HepG2 (cell line): Measurements from ENCODE around the gene WDR45B. TPM values are rescaled to one million over a fixed set of nuclear protein-coding genes. Genes with fewer than 3 reads are reported as not detected.
A peak's percentile ranks its signal among the peaks of the same experiment; 100 is the strongest.

Source experiments
- AGO2 ChIP-seq: fragments of 200-400 bp; formaldehyde crosslinking; optimal IDR thresholded peaks from 2 replicates; pipeline ENCODE3; 2017; ENCODE audit warnings: mild to moderate bottlenecking, low read depth, low read length, moderate library complexity
- ARID5B ChIP-seq: IDR thresholded peaks from 2 replicates; pipeline ENCODE4 v1.4.0; 2020; ENCODE audit warnings: mild to moderate bottlenecking, missing genetic modification reagents
- CREB3 ChIP-seq: sonication (generic); formaldehyde crosslinking; IDR thresholded peaks from 2 replicates; pipeline ENCODE4 v1.5.0; 2020; ENCODE audit warnings: missing genetic modification reagents
- ETV5 ChIP-seq: IDR thresholded peaks from 2 replicates; pipeline ENCODE4 v1.6.1; 2018; ENCODE audit warnings: missing biosample characterization, missing genetic modification reagents, inconsistent platforms, borderline replicate concordance
- HIVEP1 ChIP-seq: sonication (generic); formaldehyde crosslinking; IDR thresholded peaks from 2 replicates; pipeline ENCODE4 v1.4.0; 2020; ENCODE audit warnings: mild to moderate bottlenecking, missing genetic modification reagents
- KLF16 ChIP-seq, 2 experiments: sonication (generic) in 1 of 2; formaldehyde crosslinking in 1 of 2; IDR thresholded peaks; 2 replicates each; pipeline versions ENCODE4 v1.6.1 to v1.8.0; 2016 to 2023; ENCODE audit warnings: missing genetic modification reagents in 2 of 2, missing compliant biosample characterization in 1 of 2
- MED1 ChIP-seq: sonication (generic); formaldehyde crosslinking; IDR thresholded peaks from 2 replicates; pipeline ENCODE4 v1.4.0; 2020; ENCODE audit warnings: missing genetic modification reagents
- MED13 ChIP-seq: sonication (generic); formaldehyde crosslinking; IDR thresholded peaks from 2 replicates; pipeline ENCODE4 v1.5.0; 2020; ENCODE audit warnings: missing genetic modification reagents
- SALL1 ChIP-seq: sonication (generic); formaldehyde crosslinking; IDR thresholded peaks from 2 replicates; pipeline ENCODE4 v1.8.0; 2022; ENCODE audit warnings: mild to moderate bottlenecking, missing genetic modification reagents
- SNAPC4 ChIP-seq: sonication (generic); formaldehyde crosslinking; IDR thresholded peaks from 2 replicates; pipeline ENCODE4 v1.4.0; 2020; ENCODE audit warnings: mild to moderate bottlenecking, missing genetic modification reagents
- ZGPAT ChIP-seq: IDR thresholded peaks from 2 replicates; pipeline ENCODE4 v1.6.1; 2016; ENCODE audit warnings: mild to moderate bottlenecking
- ZNF101 ChIP-seq: sonication (generic); formaldehyde crosslinking; IDR thresholded peaks from 2 replicates; pipeline ENCODE4 v1.4.0; 2020; ENCODE audit warnings: mild to moderate bottlenecking, low read depth, missing genetic modification reagents, borderline replicate concordance
- ZNF331 ChIP-seq: sonication (generic); formaldehyde crosslinking; IDR thresholded peaks from 2 replicates; pipeline ENCODE4 v1.4.0; 2020; ENCODE audit warnings: missing genetic modification reagents
- ZNF605 ChIP-seq: sonication (generic); formaldehyde crosslinking; IDR thresholded peaks from 2 replicates; pipeline ENCODE4 v1.8.0; 2022; ENCODE audit warnings: mild to moderate bottlenecking, missing genetic modification reagents
- polyA plus RNA-seq, 8 experiments: library from polyadenylated mRNA; depleted of rRNA in 3 of 8; stranded (reverse) in 7 of 8; unstranded in 1 of 8; fragments of >200 nt; fragmentation: Illumina TruSeq in 4 of 8; extraction: Trizol in 4 of 8; gene quantifications; 2 replicates each; pipeline versions ENCODE4 v1.2.1 to v1.2.3, GENCODE V29; 2011 to 2016; ENCODE audit warnings: low read depth in 4 of 8, missing spikeins in 1 of 8, mixed read lengths in 1 of 8; ENCODE audit not compliant: insufficient read depth in 1 of 8
- total RNA-seq, 5 experiments: library from RNA; depleted of rRNA; stranded (reverse); fragments of >200 nt; fragmentation: Illumina TruSeq; extraction: Trizol; gene quantifications; 2 replicates each; pipeline ENCODE4 v1.2.3, GENCODE V29; 2016; ENCODE audit warnings: low read depth in 1 of 5
- TF ChIP-seq, protein P1 (sequence below): sonication (generic); formaldehyde crosslinking; IDR thresholded peaks from 2 replicates; pipeline ENCODE4 v1.8.0; 2022; ENCODE audit warnings: mild to moderate bottlenecking, missing genetic modification reagents, borderline replicate concordance

WDR45B gene
- total and polyA plus RNA-seq, 2 of the 13 experiments (the other 11 are each of a cell fraction or from before 2014, with no cell fraction given), result 86.2 to 155 TPM

DNA sequence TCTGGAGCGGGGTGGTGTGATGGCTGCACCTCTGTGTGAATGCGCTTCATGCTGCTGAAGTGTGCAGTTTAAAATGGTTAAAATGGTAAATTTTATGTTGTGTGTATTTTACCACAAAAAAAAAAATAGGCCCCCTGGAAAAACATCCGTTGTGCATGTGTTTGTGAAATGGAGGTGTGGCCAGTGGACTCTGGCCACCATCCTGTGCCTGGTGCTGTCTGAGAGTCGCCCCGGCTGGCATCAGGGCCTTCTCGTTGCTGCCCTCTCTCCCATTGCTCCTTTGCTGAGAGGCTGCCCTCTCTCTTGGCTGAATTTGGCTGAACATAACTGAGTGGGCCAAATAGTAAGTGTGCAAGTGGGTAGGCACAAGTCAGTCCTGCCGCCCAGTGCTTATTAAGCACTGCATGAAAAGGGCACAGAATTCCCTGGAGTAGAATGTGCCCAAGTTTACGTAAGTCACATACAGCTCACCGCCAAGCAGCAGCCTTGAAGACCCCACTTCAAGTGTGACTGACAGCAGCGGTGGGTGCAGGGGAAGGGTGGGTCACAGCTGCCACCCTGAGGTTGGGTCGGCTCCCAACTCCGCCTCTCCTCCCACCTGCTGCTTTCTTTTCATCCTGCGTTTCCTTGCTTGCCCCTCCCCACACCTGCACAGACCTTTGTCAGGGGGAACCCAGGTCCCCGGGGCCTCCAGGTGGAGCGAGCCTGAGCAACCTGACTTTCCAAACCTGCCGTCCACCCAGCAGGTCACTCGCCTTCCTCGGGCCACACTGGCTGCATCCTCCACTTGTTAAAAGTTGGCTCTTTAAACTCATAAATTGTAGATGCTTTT is 81.9 kb downstream of the WDR45B start (continued):
- 0 out of 2 replicates have a peak, but pooled peaks have one; percentile 8 for TF ChIP-seq ARID5B (CRISPR knock-in tag)
- peak; percentile 51 for TF ChIP-seq MED1 (CRISPR knock-in tag)
- 0 out of 2 replicates have a peak, but pooled peaks have one; percentile 29 for TF ChIP-seq SALL1 (CRISPR knock-in tag)
- peak; percentile 50; the same call in 1 of the 2 replicates for TF ChIP-seq ETV5 (CRISPR knock-in tag)
- TF ChIP-seq ZNF101 (CRISPR knock-in tag), result no peak
- no peak for TF ChIP-seq ZNF605 (CRISPR knock-in tag)
- peak; percentile 30 for TF ChIP-seq AGO2
- no peak for TF ChIP-seq ZNF331 (CRISPR knock-in tag)
- no peak for TF ChIP-seq MED13 (CRISPR knock-in tag)
- TF ChIP-seq KLF16 (CRISPR knock-in tag; IDR thresholded peaks at IDR 0.05), result peak in 1 of 2 experiments; percentile 49; a peak in 1 of 4 replicates
- TF ChIP-seq, protein P1, sequence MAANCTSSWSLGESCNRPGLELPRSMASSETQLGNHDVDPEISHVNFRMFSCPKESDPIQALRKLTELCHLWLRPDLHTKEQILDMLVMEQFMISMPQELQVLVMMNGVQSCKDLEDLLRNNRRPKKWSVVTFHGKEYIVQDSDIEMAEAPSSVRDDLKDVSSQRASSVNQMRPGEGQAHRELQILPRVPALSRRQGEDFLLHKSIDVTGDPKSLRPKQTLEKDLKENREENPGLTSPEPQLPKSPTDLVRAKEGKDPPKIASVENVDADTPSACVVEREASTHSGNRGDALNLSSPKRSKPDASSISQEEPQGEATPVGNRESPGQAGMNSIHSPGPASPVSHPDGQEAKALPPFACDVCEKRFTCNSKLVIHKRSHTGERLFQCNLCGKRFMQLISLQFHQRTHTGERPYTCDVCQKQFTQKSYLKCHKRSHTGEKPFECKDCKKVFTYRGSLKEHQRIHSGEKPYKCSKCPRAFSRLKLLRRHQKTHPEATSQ (CRISPR knock-in tag), result no peak
- TF ChIP-seq ZGPAT (CRISPR knock-in tag), result peak; percentile 33; the same call in 1 of the 2 replicates
- TF ChIP-seq HIVEP1 (CRISPR knock-in tag), result 0 out of 2 replicates have a peak, but pooled peaks have one; percentile 31
- TF ChIP-seq CREB3 (CRISPR knock-in tag), result no peak
- TF ChIP-seq SNAPC4 (CRISPR knock-in tag), result no peak
